ENCODE results near the gene RFX1.
A peak's percentile ranks its signal among the peaks of the same experiment; 100 is the strongest.
"Not testable (repeated sequence)": the region's sequence is repeated elsewhere in the genome, so short reads cannot be mapped to it uniquely, and the experiment has no call there.

RFX1 gene

DNA sequence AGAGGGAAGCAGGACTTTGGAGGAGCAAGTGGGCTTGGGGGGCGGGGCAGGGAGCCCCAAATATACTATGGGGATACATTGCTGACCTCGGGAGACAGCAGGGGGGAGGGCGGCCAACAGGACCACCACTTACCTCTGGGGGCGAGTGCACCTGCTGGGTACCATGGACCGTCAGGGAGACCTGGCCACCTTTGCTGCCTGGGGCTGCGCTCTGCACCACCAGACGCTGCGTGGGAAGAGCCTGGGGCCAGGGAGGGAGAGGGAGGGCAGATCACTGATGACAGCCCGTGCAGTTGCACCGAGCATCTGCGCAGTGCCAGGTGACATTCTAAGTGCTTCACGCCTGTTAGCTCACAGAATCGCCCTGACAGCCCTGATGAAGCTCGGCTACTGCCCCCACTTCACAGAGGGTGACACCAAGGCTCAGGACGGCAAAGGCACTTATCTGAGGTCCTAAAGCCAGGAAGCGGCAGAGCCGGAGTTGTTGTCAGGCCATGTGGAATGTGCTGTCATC is 24.1 kb downstream of the RFX1 start:
- Histone ChIP-seq H3K27me3 (ENCODE audit: control insufficient read depth in 1 of 2, insufficient read depth in 2 of 2, low read length in 2 of 2) (no peaks in the 10 kb centered on the region), H3K9me3 (ENCODE audit: low read length) (no peaks in the 10 kb centered on the region), H3K4me1 (ENCODE audit: insufficient read depth, low read length) (peaks cover 11% of the 10 kb centered on the region), H3K4me3 (ENCODE audit: low read depth in 1 of 2, low read length in 2 of 2) (no peak overlapping the region), H3K36me3 (ENCODE audit: insufficient read depth, low read length) (no peaks in the 10 kb centered on the region), H3K27ac (ENCODE audit: low read depth, low read length) (no peak overlapping the region), H3K9ac (ENCODE audit: low read length) (no peak overlapping the region)

DNA sequence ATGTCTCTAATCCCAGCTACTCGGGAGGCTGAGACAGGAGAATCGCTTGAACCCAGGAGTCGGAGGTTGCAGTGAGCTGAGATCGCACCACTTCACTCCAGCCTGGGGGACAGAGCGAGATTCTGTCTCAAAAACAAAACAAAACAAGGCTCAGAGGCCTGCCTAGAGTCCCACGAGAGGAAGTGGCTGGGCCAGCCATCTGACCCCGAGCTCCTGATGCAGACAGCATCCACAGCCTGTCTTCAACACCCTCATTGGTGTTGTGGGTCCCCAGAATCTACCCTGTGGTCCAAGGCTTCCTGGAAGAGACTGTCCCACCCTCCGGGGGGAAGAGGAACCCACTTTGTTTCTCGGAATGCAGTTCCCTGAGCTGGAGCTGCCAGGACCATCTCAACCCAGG is 24.7 kb downstream of the RFX1 start:
- Histone ChIP-seq H3K9me3 (ENCODE audit: low read length) (no peaks in the 10 kb centered on the region), H3K27me3 (ENCODE audit: control insufficient read depth in 1 of 2, insufficient read depth in 2 of 2, low read length in 2 of 2) (no peaks in the 10 kb centered on the region), H3K9ac (ENCODE audit: low read length) (no peak overlapping the region), H3K27ac (ENCODE audit: low read depth, low read length) (no peak overlapping the region), H3K4me3 (ENCODE audit: low read depth in 1 of 2, low read length in 2 of 2) (no peak overlapping the region), H3K4me1 (ENCODE audit: insufficient read depth, low read length) (peaks cover 11% of the 10 kb centered on the region), H3K36me3 (ENCODE audit: insufficient read depth, low read length) (no peaks in the 10 kb centered on the region)

DNA sequence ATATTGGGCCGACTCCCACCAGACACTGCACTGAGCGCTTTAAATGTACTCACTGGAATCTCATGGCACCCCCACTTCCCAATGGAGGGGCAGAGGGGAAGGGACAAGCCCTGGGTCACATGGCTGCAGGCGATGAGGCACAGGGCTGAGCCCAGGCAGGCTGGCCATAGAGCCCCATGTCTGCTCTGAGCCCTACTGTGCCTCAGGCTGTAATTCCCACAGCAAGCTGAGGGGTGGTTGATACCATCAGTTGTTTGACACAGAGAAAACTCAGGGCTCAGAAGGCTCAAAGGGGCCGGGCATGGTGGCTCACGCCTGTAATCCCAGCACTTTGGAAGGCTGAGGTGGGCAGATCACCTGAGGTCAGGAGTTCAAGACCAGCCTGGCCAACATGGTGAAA is 25.1 kb downstream of the RFX1 start:
- H3K27ac ChIP-seq (ENCODE audit: low read depth, low read length): no peak overlapping the region
- no peak overlapping the region for H3K4me3 ChIP-seq (ENCODE audit: low read depth in 1 of 2, low read length in 2 of 2)
- no peaks in the 10 kb centered on the region for H3K36me3 ChIP-seq (ENCODE audit: insufficient read depth, low read length)
- no peak overlapping the region for H3K9ac ChIP-seq (ENCODE audit: low read length)
- no peaks in the 10 kb centered on the region for H3K9me3 ChIP-seq (ENCODE audit: low read length)
- no peaks in the 10 kb centered on the region for H3K27me3 ChIP-seq (ENCODE audit: control insufficient read depth in 1 of 2, insufficient read depth in 2 of 2, low read length in 2 of 2)
- peaks cover 8% of the 10 kb centered on the region for H3K4me1 ChIP-seq (ENCODE audit: insufficient read depth, low read length)

DNA sequence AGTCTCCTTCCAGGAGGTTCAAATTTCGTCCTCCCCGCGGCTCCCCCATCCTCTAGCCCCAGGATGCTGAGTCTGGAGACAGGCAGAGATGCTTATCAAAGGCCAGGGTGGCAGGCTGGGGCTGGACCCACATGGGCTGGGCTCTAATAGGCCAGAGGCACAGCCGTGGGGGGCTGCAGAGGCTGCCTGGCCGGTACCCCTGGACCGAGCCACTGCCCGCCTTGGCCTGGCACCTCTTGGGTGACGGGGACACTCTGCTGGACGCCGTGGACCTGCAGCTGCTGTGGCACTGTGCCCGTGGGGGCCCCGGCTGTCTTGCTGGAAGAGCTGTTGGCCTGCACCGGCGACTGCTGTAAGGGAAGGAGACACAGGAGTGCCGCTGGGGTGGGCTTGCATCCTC is 25.8 kb downstream of the RFX1 start:
- no peaks in the 10 kb centered on the region for H3K9me3 ChIP-seq (ENCODE audit: low read length)
- H3K36me3 ChIP-seq (ENCODE audit: insufficient read depth, low read length): no peaks in the 10 kb centered on the region
- no peak overlapping the region for H3K27ac ChIP-seq (ENCODE audit: low read depth, low read length)
- no peak overlapping the region for H3K4me3 ChIP-seq (ENCODE audit: low read depth in 1 of 2, low read length in 2 of 2)
- no peak overlapping the region for H3K9ac ChIP-seq (ENCODE audit: low read length)
- no peaks in the 10 kb centered on the region for H3K27me3 ChIP-seq (ENCODE audit: control insufficient read depth in 1 of 2, insufficient read depth in 2 of 2, low read length in 2 of 2)
- H3K4me1 ChIP-seq (ENCODE audit: insufficient read depth, low read length): peaks cover 5% of the 10 kb centered on the region

DNA sequence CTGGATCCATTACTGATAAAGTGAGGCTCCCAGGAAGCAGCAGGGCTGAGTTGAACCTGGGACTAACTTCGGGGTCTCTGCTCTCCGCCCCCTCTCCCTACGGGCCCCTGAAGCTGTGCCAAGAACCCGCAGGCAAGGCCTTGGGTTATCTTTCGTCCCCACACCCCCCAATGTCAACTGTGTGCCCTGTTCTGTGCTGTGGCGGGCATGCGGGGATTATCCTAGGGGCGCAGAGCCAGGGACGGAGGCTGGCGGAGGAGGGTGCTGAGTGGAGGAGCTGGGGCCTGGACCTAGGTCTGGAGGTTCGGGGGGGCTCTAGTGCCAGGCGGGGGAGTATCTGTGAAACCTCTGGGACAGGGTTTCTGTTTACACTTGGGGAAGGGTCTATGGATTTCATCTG is 26.4 kb downstream of the RFX1 start:
- H3K36me3 ChIP-seq (ENCODE audit: insufficient read depth, low read length): no peaks in the 10 kb centered on the region
- peaks cover 5% of the 10 kb centered on the region for H3K4me1 ChIP-seq (ENCODE audit: insufficient read depth, low read length)
- H3K9ac ChIP-seq (ENCODE audit: low read length): no peak overlapping the region
- H3K27me3 ChIP-seq (ENCODE audit: control insufficient read depth in 1 of 2, insufficient read depth in 2 of 2, low read length in 2 of 2): no peaks in the 10 kb centered on the region
- H3K4me3 ChIP-seq (ENCODE audit: low read depth in 1 of 2, low read length in 2 of 2): no peak overlapping the region
- no peak overlapping the region for H3K27ac ChIP-seq (ENCODE audit: low read depth, low read length)
- H3K9me3 ChIP-seq (ENCODE audit: low read length): no peaks in the 10 kb centered on the region

DNA sequence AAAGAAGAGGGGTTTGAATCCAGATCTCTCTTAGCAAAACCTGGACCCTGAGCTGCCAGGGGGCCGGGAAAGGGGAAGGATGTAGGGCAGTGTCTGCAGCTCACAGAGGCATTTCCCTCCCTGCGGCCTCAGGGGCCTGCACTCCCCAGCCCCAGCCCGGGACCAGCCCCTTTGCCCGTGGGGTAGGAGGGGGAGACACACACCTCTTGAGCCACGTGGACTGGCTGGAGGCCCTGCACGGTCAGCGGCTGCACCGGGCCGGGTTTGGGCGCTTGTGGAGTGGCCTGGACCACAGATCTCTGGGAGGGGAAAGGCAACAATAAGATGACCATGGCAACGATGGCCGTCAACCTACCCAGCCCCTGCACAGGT is 26.9 kb downstream of the RFX1 start:
- Histone ChIP-seq H3K36me3 (ENCODE audit: insufficient read depth, low read length) (no peaks in the 10 kb centered on the region), H3K4me1 (ENCODE audit: insufficient read depth, low read length) (peaks cover 5% of the 10 kb centered on the region), H3K9me3 (ENCODE audit: low read length) (no peaks in the 10 kb centered on the region), H3K27ac (ENCODE audit: low read depth, low read length) (peak overlapping the region; percentile 34), H3K9ac (ENCODE audit: low read length) (no peak overlapping the region), H3K27me3 (ENCODE audit: control insufficient read depth in 1 of 2, insufficient read depth in 2 of 2, low read length in 2 of 2) (no peaks in the 10 kb centered on the region), H3K4me3 (ENCODE audit: low read depth in 1 of 2, low read length in 2 of 2) (peak overlapping the region; percentile 33 to 41)

DNA sequence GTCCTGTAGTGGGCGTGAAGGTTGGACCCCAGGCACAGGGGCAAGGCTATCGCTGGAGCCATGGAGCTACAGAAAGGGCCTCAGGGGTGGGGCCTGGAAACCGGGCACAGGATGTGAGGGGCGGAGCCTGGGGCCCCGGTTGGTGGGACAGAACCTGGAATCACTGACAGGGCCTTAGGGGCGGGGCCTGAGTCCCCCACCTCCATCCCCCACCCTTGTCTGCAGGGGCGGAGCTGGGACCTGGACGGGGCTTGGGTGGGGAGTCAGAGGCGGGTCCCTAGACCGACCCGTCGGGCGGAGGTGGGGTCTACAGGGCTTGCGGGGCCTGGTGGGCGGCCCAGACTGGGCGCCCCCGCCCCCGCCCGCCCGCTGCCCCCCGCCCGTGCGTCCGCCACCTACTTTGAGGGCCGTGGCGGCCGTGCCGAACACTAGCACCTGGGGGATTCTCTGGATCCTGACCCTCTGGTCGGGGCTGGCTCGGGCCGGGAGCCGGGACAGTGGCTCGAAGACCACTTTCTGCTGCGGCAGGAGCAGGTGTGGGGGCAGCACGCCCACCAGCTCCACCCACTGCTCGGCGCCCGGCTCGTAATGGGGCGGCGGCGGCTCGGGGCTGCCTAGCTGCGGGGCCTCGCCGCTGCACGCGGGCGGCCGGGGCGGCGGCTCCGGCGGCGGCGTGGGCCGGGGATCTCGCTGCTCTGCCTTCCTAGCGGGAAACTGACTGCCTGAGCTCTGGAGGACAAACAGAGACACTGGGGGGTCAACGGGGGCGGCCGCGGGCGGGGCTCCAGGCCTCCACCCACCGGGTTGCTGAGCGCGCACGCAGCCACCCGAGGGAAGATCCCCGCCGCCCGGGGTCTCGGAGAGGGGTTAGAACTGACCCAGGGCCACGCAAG is 27.5 kb downstream of the RFX1 start:
- Histone ChIP-seq H3K36me3 (ENCODE audit: insufficient read depth, low read length) (no peaks in the 10 kb centered on the region), H3K27ac (ENCODE audit: low read depth, low read length) (peak overlapping the region; percentile 34), H3K4me1 (ENCODE audit: insufficient read depth, low read length) (peaks cover 5% of the 10 kb centered on the region), H3K4me3 (ENCODE audit: low read depth in 1 of 2, low read length in 2 of 2) (peak overlapping the region; percentile 33 to 41), H3K9ac (ENCODE audit: low read length) (no peak overlapping the region), H3K27me3 (ENCODE audit: control insufficient read depth in 1 of 2, insufficient read depth in 2 of 2, low read length in 2 of 2) (no peaks in the 10 kb centered on the region), H3K9me3 (ENCODE audit: low read length) (no peaks in the 10 kb centered on the region)

DNA sequence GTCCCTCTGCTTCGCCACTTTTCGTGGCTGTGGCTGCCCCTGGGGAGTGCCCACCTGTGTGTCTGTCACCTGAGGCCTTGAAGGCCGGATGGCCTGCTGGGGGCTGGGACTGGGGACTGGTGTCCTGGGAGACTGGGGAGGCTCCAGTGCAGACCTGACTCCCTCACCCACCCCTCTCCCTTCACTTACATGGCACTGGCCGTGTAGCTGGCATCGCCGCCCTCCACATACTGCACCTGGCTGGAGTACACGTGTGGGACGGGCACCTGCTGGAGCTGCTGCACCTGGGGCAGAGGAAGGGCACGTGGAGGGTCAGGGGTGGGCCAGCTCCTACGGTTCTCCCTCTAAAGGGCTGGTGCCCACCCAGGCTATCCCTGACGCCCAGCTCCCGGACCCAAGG is 28.3 kb downstream of the RFX1 start:
- H3K36me3 ChIP-seq (ENCODE audit: insufficient read depth, low read length): no peaks in the 10 kb centered on the region
- no peak overlapping the region for H3K27ac ChIP-seq (ENCODE audit: low read depth, low read length)
- H3K9me3 ChIP-seq (ENCODE audit: low read length): no peaks in the 10 kb centered on the region
- H3K4me1 ChIP-seq (ENCODE audit: insufficient read depth, low read length): peaks cover 5% of the 10 kb centered on the region
- no peak overlapping the region for H3K4me3 ChIP-seq (ENCODE audit: low read depth in 1 of 2, low read length in 2 of 2)
- H3K27me3 ChIP-seq (ENCODE audit: control insufficient read depth in 1 of 2, insufficient read depth in 2 of 2, low read length in 2 of 2): no peaks in the 10 kb centered on the region
- no peak overlapping the region for H3K9ac ChIP-seq (ENCODE audit: low read length)

DNA sequence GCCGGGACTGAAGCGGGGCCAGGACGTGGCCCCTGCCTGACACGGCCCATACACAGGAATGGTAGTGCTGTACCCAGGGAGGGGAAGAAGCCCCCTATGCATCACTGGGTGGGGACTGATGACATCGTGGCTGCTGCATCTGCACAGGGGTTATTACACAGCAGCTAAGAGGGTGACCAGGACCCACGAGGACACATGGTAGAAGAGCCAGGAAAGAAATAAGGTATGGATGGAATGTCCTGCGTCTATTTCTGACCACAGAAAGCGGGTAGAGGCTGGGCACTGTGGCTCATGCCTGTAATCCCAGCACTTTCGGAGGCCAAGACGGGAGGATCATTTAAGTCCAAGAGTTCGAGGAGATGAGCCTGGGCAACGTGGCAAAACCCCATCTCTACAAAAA is 29.7 kb downstream of the RFX1 start:
- Histone ChIP-seq H3K36me3 (ENCODE audit: insufficient read depth, low read length) (no peaks in the 10 kb centered on the region), H3K4me3 (ENCODE audit: low read depth in 1 of 2, low read length in 2 of 2) (no peak overlapping the region), H3K4me1 (ENCODE audit: insufficient read depth, low read length) (peaks cover 5% of the 10 kb centered on the region), H3K9me3 (ENCODE audit: low read length) (no peaks in the 10 kb centered on the region), H3K27ac (ENCODE audit: low read depth, low read length) (no peak overlapping the region), H3K27me3 (ENCODE audit: control insufficient read depth in 1 of 2, insufficient read depth in 2 of 2, low read length in 2 of 2) (no peaks in the 10 kb centered on the region), H3K9ac (ENCODE audit: low read length) (no peak overlapping the region)

DNA sequence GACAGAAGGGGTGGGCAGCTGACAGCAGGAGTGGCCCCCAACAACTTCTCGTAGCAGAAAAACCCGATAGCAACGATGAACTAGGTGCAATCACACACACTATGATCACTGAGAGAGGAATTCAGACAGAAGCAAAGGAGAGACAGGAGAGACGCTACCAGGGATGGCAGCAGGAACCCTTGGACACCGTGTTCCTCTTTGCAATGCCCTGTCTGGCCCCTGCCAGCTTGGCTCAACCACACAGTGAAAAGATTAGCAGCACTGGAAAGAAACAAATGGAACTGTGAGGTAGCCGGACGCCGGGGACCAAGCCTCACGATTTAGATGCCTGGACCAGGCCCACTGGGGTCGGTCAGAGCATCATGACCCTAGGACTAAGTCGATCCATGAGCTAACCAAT is 30.2 kb downstream of the RFX1 start:
- Histone ChIP-seq H3K4me3 (ENCODE audit: low read depth in 1 of 2, low read length in 2 of 2) (no peak overlapping the region), H3K27me3 (ENCODE audit: control insufficient read depth in 1 of 2, insufficient read depth in 2 of 2, low read length in 2 of 2) (no peaks in the 10 kb centered on the region), H3K9ac (ENCODE audit: low read length) (no peak overlapping the region), H3K4me1 (ENCODE audit: insufficient read depth, low read length) (peaks cover 5% of the 10 kb centered on the region), H3K27ac (ENCODE audit: low read depth, low read length) (no peak overlapping the region), H3K36me3 (ENCODE audit: insufficient read depth, low read length) (peaks cover 4% of the 10 kb centered on the region), H3K9me3 (ENCODE audit: low read length) (no peaks in the 10 kb centered on the region)

DNA sequence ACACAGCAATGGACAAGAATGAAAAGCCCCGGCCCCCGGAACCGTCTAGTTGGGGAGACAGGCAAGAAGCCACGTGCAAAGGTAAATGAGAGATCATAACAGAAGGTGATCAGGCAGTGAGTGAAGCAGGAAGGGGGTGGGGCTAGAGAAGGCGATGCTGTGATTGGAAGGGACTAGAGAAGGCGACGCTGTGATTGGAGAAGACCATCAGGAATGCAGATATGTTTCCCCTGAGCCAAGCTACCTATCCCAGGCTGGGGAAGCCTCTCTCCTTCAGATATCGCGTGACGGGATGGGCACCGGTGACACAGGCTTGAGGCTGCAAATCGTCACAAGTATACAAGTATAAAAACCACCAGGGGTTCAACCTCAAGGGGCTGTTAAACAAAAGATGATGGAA is 32.0 kb downstream of the RFX1 start:
- peaks cover under 1% of the 10 kb centered on the region for H3K4me1 ChIP-seq (ENCODE audit: insufficient read depth, low read length)
- no peak overlapping the region for H3K9ac ChIP-seq (ENCODE audit: low read length)
- no peak overlapping the region for H3K27ac ChIP-seq (ENCODE audit: low read depth, low read length)
- peaks cover 4% of the 10 kb centered on the region for H3K36me3 ChIP-seq (ENCODE audit: insufficient read depth, low read length)
- H3K4me3 ChIP-seq (ENCODE audit: low read depth in 1 of 2, low read length in 2 of 2): no peak overlapping the region
- no peaks in the 10 kb centered on the region for H3K27me3 ChIP-seq (ENCODE audit: control insufficient read depth in 1 of 2, insufficient read depth in 2 of 2, low read length in 2 of 2)
- no peaks in the 10 kb centered on the region for H3K9me3 ChIP-seq (ENCODE audit: low read length)

DNA sequence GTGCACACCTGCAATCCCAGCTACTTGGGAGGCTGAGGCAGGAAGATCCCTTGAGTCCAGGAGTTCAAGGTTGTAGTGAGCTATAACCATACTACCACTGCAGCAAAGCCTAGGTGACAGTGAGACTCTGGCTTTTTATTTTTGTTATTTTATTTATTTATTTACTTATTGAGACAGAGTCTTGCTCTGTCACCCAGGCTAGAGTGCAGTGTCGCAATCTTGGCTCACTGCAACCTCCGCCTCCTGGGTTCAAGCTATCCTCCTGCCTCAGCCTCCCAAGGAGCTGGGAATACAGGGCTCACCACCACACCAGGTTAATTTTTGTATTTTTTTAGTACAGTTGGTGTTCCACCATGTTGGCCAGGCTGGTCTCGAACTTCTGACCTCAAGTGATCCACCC is 32.6 kb downstream of the RFX1 start:
- not testable (repeated sequence) for H3K36me3 ChIP-seq (ENCODE audit: insufficient read depth, low read length); H3K4me3 ChIP-seq (ENCODE audit: low read depth in 1 of 2, low read length in 2 of 2); H3K27me3 ChIP-seq (ENCODE audit: control insufficient read depth in 1 of 2, insufficient read depth in 2 of 2, low read length in 2 of 2); H3K4me1 ChIP-seq (ENCODE audit: insufficient read depth, low read length); H3K9me3 ChIP-seq (ENCODE audit: low read length); H3K9ac ChIP-seq (ENCODE audit: low read length); H3K27ac ChIP-seq (ENCODE audit: low read depth, low read length)

Measured in muscle layer of colon (tissue), 2 donors.